ENCODE results near the gene MED14. TPM values are rescaled to one million over a fixed set of nuclear protein-coding genes. Genes with fewer than 3 reads are reported as not detected.

Gene MED14
- polyA plus RNA-seq, 3 donors: 42.1 to 48.2 (median 46.1) TPM

- no peak for DNase-seq (ENCODE audit: low read depth in 3 of 3, low spot score in 2 of 3)
These were observed 117.8 kb downstream of the MED14 start for GRCh38 chrX:40617566-40617965.

GRCh38 chrX:40615976-40616375 lies 119.4 kb downstream of the MED14 start:
- DNase-seq (ENCODE audit: low read depth in 3 of 3, low spot score in 2 of 3): no peak

GRCh38 chrX:40612511-40612910 lies 122.8 kb downstream of the MED14 start:
- no peak for DNase-seq (ENCODE audit: low read depth in 3 of 3, low spot score in 2 of 3)

- no peak for DNase-seq (ENCODE audit: low read depth in 3 of 3, low spot score in 2 of 3)
These were observed 128.0 kb downstream of the MED14 start for GRCh38 chrX:40607381-40607780.

GRCh38 chrX:40603446-40603845 lies 131.9 kb downstream of the MED14 start:
- no peak for DNase-seq (ENCODE audit: low read depth in 3 of 3, low spot score in 2 of 3)

Other genes starting within 250 kb of the MED14 start
- 100 to 1,000 TPM; 219 to 230 (median 229) TPM for gene ATP6AP2, start 154.6 kb downstream of the MED14 start, polyA plus RNA-seq (ENCODE audit: insufficient read length in 3 of 3)
- gene MPC1L, start 112.1 kb downstream of the MED14 start, polyA plus RNA-seq (ENCODE audit: insufficient read length in 3 of 3): not detected
- 10 to 100 TPM; 10.4 to 11.8 (median 10.4) TPM for gene CXorf38, start 88.0 kb downstream of the MED14 start, polyA plus RNA-seq (ENCODE audit: insufficient read length in 3 of 3)

Data from right renal cortex interstitium (tissue), 3 donors.